NB4 (cell line): ENCODE data around the gene GOLGA7B.
A peak's percentile ranks its signal among the peaks of the same experiment; 100 is the strongest.

Experiments used
- DNase-seq: peaks from one replicate; pipeline ENCODE4 v3.0.0; 2010; ENCODE audit warnings: low read depth
- H3K4me3 ChIP-seq: one replicate; pipeline ENCODE4 v1.5.1; 2011; ENCODE audit warnings: mild to moderate bottlenecking, low read depth, low read length, moderate library complexity
- CTCF ChIP-seq: IDR thresholded peaks from one replicate; pipeline ENCODE4 v1.5.1; 2012; ENCODE audit warnings: low read depth, low read length
- MAX ChIP-seq: IDR thresholded peaks from 2 replicates; pipeline ENCODE4 v1.6.1; 2011; ENCODE audit warnings: low read depth, low read length
- MYC ChIP-seq: IDR thresholded peaks from 2 replicates; pipeline ENCODE4 v1.6.1; 2011; ENCODE audit warnings: low read depth, low read length
- POLR2A ChIP-seq: IDR thresholded peaks from 2 replicates; pipeline ENCODE4 v1.6.1; 2011; ENCODE audit warnings: mild to moderate bottlenecking; ENCODE audit not compliant: insufficient read length; ENCODE audit errors: extremely low read depth

Gene GOLGA7B

GRCh38 chr10:97867220-97867800, 17.7 kb downstream of the GOLGA7B start:
- no peak overlapping the region for H3K4me3 ChIP-seq
- DNase-seq, result no peak
- no peak for TF ChIP-seq MYC
- no peak for TF ChIP-seq POLR2A
- no peak for TF ChIP-seq CTCF
- TF ChIP-seq MAX, result no peak

GRCh38 chr10:97868134-97868685, 18.6 kb downstream of the GOLGA7B start:
- TF ChIP-seq MYC (no peak), MAX (no peak), CTCF (no peak), POLR2A (no peak)
- H3K4me3 ChIP-seq, result no peak overlapping the region
- no peak for DNase-seq

- peak; percentile 96 for DNase-seq
- H3K4me3 ChIP-seq, result no peak overlapping the region
- TF ChIP-seq MAX (peak; percentile 93), POLR2A (peak; percentile 25), MYC (peak; percentile 94), CTCF (peak; percentile 94)
Measured at GRCh38 chr10:97869091-97870042, 19.7 kb downstream of the GOLGA7B start.

DNA sequence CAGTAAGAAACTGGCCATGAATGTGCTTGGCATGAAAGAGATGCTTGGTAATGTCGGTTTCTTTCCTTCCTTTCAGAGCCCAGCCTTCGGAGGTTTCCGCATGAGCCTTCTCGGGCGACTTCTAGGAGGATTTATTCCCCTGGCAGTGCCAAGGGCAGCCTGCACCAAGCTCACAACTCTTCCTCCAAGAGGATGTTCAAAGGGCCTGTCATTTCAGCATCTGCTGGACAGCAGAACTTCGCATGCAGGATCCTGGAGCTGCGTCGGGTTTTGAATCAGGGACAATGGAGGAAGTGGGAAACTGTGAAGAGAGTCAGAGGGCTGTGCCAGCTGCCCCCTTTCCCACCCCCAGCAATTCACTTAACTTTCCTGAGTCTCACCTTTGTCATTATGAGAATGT, 21.3 kb downstream of the GOLGA7B start:
- no peak for DNase-seq
- H3K4me3 ChIP-seq, result no peak overlapping the region
- TF ChIP-seq MAX (no peak), POLR2A (no peak), MYC (no peak), CTCF (no peak)

GRCh38 chr10:97873569-97873968, 23.9 kb downstream of the GOLGA7B start:
- DNase-seq, result no peak
- no peak overlapping the region for H3K4me3 ChIP-seq
- TF ChIP-seq MAX, result no peak
- no peak for TF ChIP-seq MYC
- TF ChIP-seq CTCF, result no peak
- TF ChIP-seq POLR2A, result no peak
